Body of pancreas (tissue), 4 donors: ENCODE results near the gene CDH12. TPM values are rescaled to one million over a fixed set of nuclear protein-coding genes. Genes with fewer than 3 reads are reported as not detected.
"Not testable (repeated sequence)": the region's sequence is repeated elsewhere in the genome, so short reads cannot be mapped to it uniquely, and the experiment has no call there.

ENCODE experiments used
- ATAC-seq: fragments of 150-250 bp; one replicate; pipeline ENCODE4 v1.9.1; 2016
- DNase-seq, 4 donors: peaks; one replicate each; pipeline ENCODE4 v3.0.0-alpha.2; 2019
- H3K27ac ChIP-seq, 4 donors: fragments of 200-600 bp; sonication (generic); 1 replicate in 3 of 4; 2 replicates in 1 of 4; pipeline versions ENCODE4 v1.5.1 to v1.6.1; 2016 to 2019; ENCODE audit warnings: mild to moderate bottlenecking in 1 of 4, mixed read lengths in 1 of 4, moderate library complexity in 1 of 4
- H3K27me3 ChIP-seq, 2 donors: fragments of 200-600 bp; sonication (generic); one replicate each; pipeline ENCODE4 v1.6.0; 2016; ENCODE audit warnings: mild to moderate bottlenecking in 1 of 2
- H3K36me3 ChIP-seq, 2 donors: fragments of 200-600 bp; sonication (generic); replicated peaks in 1 of 2; 2 replicates each; pipeline ENCODE4 v1.5.1; 2016; ENCODE audit warnings: low read depth in 2 of 2; ENCODE audit not compliant: insufficient read depth in 1 of 2
- H3K4me1 ChIP-seq: fragments of 200-600 bp; sonication (generic); one replicate; pipeline ENCODE4 v1.6.0; 2016
- H3K4me3 ChIP-seq, 2 donors: fragments of 200-600 bp; sonication (generic); 1 replicate in 1 of 2; 2 replicates in 1 of 2; pipeline ENCODE4 v1.5.1; 2016 to 2019
- H3K9me3 ChIP-seq, 3 donors: fragments of 200-600 bp; sonication (generic); 1 replicate in 2 of 3; 2 replicates in 1 of 3; pipeline ENCODE4 v1.5.1; 2016
- POLR2A ChIP-seq, 3 donors: fragments of 450-650 bp; IDR thresholded peaks; one replicate each; pipeline ENCODE4 v1.6.1; 2016; ENCODE audit warnings: antibody characterized with exemption in 3 of 3, mild to moderate bottlenecking in 2 of 3
- WGBS, 2 donors: methylation state at CpG; one replicate each; pipeline ENCODE4 v1.1.5; 2017; 5-methylcytosine and 5-hydroxymethylcytosine counted together
- intact Hi-C: fragments of 100-400 bp; cut with DNase I; formaldehyde crosslinking; loops from one replicate; pipeline ENCODE4 v1.15.1; 2023
- total RNA-seq, 2 donors: library from RNA; depleted of rRNA; stranded (reverse); fragments of >200 nt; gene quantifications; one replicate each; pipeline ENCODE4 v1.1.0, GENCODE V29; 2016
- TF ChIP-seq, protein P1 (sequence below), 7 experiments: fragments of 450-650 bp in 4 of 7; fragments of 200-600 bp in 3 of 7; sonication (generic) in 3 of 7; IDR thresholded peaks; one replicate each; pipeline ENCODE4 v1.5.1; 2016 to 2019; ENCODE audit warnings: antibody characterized with exemption in 7 of 7

Gene CDH12
- total RNA-seq, 2 donors from 2014 or later: not detected

DNA sequence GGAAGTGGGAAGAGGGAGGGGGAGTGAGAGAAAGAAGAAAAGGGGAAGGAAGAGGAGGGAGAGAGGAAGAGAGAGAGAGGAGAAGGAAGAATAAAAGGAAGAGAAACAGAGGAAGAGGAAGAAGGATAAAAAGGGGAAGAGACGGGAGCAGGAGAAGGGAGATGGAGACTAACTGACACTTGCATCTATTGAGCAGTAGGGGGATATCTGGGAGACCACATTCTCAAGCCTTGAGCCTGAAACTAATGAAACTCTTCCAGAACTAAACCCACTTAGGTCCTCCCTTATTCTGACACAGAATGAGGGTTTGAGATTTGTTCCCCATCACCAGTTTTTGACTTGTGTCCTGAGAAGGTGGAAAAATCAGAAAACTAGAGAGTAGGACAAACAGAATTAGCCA lies 533.3 kb downstream of the CDH12 start:
- no peaks in the 10 kb centered on the region for H3K4me1 ChIP-seq

DNA sequence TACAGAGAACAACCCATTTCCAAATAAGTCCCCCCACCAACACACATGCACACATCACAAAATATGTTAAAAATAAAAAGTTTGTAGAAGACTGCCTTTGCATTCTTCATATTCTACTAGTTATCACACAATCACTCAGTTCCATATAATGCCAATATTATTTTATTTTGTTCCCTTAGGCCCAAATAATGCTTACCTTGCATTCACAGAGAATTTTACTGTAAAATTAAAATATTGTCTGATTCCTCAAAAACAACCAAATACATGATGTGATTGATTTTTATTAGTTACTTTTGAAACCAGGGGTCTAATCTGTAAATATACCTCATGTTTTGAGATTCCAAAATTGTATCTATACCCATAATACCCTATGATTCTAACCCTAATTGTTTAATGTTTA lies 536.9 kb downstream of the CDH12 start:
- H3K27ac ChIP-seq: no peak overlapping the region
- ATAC-seq (no peak), DNase-seq (no peak)
- no peaks in the 10 kb centered on the region for H3K9me3 ChIP-seq
- no peaks in the 10 kb centered on the region for H3K36me3 ChIP-seq
- no peak for TF ChIP-seq POLR2A (IDR thresholded peaks at IDR 0.05)
- TF ChIP-seq, protein P1, sequence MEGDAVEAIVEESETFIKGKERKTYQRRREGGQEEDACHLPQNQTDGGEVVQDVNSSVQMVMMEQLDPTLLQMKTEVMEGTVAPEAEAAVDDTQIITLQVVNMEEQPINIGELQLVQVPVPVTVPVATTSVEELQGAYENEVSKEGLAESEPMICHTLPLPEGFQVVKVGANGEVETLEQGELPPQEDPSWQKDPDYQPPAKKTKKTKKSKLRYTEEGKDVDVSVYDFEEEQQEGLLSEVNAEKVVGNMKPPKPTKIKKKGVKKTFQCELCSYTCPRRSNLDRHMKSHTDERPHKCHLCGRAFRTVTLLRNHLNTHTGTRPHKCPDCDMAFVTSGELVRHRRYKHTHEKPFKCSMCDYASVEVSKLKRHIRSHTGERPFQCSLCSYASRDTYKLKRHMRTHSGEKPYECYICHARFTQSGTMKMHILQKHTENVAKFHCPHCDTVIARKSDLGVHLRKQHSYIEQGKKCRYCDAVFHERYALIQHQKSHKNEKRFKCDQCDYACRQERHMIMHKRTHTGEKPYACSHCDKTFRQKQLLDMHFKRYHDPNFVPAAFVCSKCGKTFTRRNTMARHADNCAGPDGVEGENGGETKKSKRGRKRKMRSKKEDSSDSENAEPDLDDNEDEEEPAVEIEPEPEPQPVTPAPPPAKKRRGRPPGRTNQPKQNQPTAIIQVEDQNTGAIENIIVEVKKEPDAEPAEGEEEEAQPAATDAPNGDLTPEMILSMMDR (IDR thresholded peaks at IDR 0.05): no peak
- no peaks in the 10 kb centered on the region for H3K4me1 ChIP-seq
- H3K4me3 ChIP-seq: no peak overlapping the region
- intact Hi-C loops: no loop called here
- H3K27me3 ChIP-seq: no peaks in the 10 kb centered on the region

More for the DNA sequence above, 533.3 kb downstream of the CDH12 start:
- WGBS, 2 donors: 25 to 27% methylated on average over 1 of the region's 1 CpG
- intact Hi-C loops: no loop called here
- H3K9me3 ChIP-seq: no peaks in the 10 kb centered on the region
- H3K4me3 ChIP-seq: no peak overlapping the region
- no peaks in the 10 kb centered on the region for H3K27me3 ChIP-seq
- ATAC-seq (no peak), DNase-seq (no peak)
- no peak overlapping the region for H3K27ac ChIP-seq
- no peaks in the 10 kb centered on the region for H3K36me3 ChIP-seq
- TF ChIP-seq, protein P1 (IDR thresholded peaks at IDR 0.05): no peak
- TF ChIP-seq POLR2A (IDR thresholded peaks at IDR 0.05): no peak

DNA sequence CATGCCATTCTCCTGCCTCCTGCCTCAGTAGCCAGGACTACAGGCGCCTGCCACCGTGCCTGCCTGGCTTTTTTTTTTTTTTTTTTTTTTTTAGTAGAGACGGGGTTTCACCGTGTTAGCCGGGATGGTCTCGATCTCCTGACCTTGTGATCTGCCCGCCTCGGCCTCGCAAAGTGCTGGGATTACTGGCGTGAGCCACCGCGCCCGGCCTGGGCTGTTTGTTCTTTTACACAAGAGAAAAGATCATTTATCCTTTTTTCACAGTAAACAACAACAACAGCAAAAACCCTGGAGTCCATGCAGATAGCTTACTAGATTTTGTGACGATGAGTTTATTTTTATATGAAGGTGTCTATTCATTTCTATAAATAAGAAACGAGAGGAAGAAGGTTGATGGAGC lies 538.1 kb downstream of the CDH12 start:
- intact Hi-C loops: not testable (repeated sequence)

DNA sequence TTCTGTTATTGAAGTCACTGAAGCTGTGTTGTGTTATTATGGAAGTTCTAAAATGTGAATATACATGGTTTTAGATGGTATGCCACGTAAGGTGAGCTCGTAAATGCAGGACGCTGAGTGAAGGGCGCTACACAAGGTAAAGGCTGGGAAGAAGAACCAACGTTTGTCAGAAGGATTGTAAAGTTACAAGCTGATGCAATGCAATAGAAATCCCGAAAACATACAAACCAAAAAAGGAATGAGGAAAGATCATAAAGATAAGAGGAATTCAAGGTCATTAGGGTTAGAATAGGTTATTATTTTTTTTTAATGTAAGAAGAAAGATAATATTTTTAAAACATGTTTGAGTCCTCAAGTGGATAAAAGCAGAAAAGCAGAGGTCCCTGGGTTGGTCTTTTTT lies 538.6 kb downstream of the CDH12 start:
- Histone ChIP-seq H3K27ac (no peak overlapping the region), H3K36me3 (no peaks in the 10 kb centered on the region), H3K4me1 (no peaks in the 10 kb centered on the region), H3K27me3 (no peaks in the 10 kb centered on the region), H3K4me3 (no peak overlapping the region), H3K9me3 (no peaks in the 10 kb centered on the region)
- ATAC-seq (no peak), DNase-seq (no peak)
- TF ChIP-seq POLR2A (IDR thresholded peaks at IDR 0.05): no peak
- TF ChIP-seq, protein P1 (IDR thresholded peaks at IDR 0.05): no peak
- 75% methylated on average over 6 of the region's 6 CpGs for WGBS, 2 donors
- intact Hi-C loops: no loop called here

More for the DNA sequence above, 538.1 kb downstream of the CDH12 start:
- not testable (repeated sequence) for H3K27ac ChIP-seq, H3K36me3 ChIP-seq, H3K4me1 ChIP-seq, DNase-seq, H3K9me3 ChIP-seq, ATAC-seq, H3K4me3 ChIP-seq, H3K27me3 ChIP-seq
- 74 to 77% methylated on average over 12 to 14 of the region's 15 CpGs for WGBS, 2 donors

DNA sequence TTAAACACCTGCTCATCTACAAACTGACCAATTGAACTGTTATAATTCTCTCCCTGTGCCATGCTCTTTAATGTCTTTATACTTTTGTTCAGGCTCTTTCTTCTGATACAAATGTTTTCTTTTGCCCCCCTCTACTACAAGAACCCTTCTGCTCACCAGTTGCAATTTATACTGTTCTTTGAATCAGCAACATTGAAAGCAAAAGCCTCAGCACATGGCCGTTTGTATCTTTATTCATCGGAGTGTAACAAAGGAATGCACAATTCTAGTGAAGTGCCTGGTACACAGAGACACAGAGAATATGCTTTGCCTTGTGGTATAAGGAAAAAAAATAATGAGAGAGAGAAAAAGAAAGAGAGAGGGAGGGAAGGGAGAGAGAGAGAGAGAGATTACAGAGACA lies 547.1 kb downstream of the CDH12 start:
- H3K4me3 ChIP-seq: no peak overlapping the region
- WGBS, 2 donors: 37 to 50% methylated on average over 2 of the region's 2 CpGs
- no peaks in the 10 kb centered on the region for H3K27me3 ChIP-seq
- TF ChIP-seq, protein P1 (IDR thresholded peaks at IDR 0.05): no peak
- TF ChIP-seq POLR2A (IDR thresholded peaks at IDR 0.05): no peak
- intact Hi-C loops: no loop called here
- no peaks in the 10 kb centered on the region for H3K4me1 ChIP-seq
- H3K9me3 ChIP-seq: no peaks in the 10 kb centered on the region
- DNase-seq (no peak), ATAC-seq (no peak)
- no peaks in the 10 kb centered on the region for H3K36me3 ChIP-seq
- no peak overlapping the region for H3K27ac ChIP-seq
